OCI-LY7 (cell line): Measurements from ENCODE around the gene MACROD2.

Source experiments
- CTCF ChIP-seq: fragments of 200-600 bp; sonication (generic); conservative IDR thresholded peaks from 2 replicates; pipeline ENCODE4 v1.5.1; 2014; ENCODE audit warnings: mild to moderate bottlenecking, antibody characterized with exemption, low read length, moderate library complexity, mixed read lengths
- EZH2phosphoT487 ChIP-seq: fragments of 200-600 bp; sonication (generic); IDR thresholded peaks from 2 replicates; pipeline ENCODE4 v1.6.1; 2018; ENCODE audit warnings: low read depth, borderline replicate concordance, mild to moderate bottlenecking, mixed run types, antibody characterized with exemption, low read length, moderate library complexity, mixed read lengths

GRCh38 chr20:15986690-15987089 lies 1991.4 kb downstream of the MACROD2 start:
- TF ChIP-seq CTCF (no peak), EZH2phosphoT487 (no peak)
